T1000 (cell line): Measurements from ENCODE around the gene TMEM164.

Experiments used
- DNase-seq: peaks from one replicate; lab custom pipeline; 2025; ENCODE audit warnings: mixed read lengths; lab: John Stamatoyannopoulos, UW

Gene TMEM164

DNA sequence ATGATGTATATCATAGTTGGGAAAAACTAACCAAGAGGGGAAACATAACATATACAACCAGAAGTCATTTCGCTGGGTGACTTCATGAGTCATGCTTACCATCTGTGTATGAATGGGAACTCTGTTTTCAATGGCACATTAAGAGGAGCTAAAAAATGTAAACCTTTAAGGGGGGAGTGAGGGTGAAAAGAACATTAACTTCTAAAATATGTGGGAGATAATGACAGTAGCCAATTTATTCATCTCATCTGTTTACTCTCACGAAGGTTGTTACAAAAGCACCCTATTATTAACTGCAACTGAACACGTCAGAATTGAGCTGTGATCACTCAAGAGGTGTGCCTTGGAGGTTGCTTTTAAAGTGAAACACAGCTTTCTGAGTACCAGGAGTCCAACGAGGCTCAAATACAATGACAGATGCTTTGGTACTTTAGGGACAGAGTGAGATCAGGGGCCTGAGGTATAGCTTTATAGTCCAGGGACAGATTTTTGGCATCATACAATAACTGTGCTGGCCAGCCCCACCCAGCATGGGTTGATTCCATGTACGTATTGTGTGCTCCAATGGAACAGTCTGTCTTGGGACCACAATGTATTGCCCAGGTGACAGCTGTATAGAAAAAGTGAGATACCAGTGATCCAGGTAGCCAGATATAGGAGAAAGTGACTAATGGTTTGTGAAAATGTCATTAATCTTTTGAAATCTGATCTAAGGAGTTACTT lies 207.7 kb downstream of the TMEM164 start:
- no peak for DNase-seq

DNA sequence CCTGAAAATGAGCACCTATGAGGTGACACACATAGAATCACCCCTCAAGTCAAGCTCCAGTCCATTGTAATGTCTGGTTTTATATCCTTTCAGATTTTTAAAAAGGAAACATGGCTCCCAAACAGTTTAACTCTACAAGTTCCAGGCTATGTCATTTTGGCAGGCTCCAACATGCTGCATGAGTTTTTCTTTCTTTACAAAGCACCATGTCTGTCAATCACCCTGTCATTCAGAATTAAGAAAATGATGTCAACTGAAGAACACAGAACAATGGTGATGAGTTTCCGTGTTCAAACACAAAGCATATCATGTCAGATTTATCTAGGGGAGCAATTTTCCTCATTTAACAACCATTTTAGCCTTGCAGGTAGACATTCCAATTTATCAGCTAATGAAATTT lies 208.4 kb downstream of the TMEM164 start:
- DNase-seq: no peak

DNA sequence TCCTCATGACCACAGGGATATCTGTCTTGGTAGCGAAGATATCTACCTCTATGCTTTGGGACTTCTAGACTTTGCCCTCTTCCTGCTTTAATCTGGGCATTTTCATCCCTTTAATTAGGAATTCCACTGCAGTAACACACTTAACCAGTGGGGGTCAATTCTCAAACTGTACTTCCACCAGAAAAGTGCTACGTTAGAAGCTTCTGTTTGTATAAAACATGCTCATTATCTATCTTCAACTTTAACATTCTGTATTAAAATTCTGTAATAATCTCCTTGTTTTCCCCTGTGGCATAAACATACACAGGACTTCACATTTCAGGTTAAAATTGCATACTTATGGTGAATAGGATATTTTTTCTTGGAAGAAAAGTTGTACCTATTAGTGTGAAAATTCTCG lies 209.4 kb downstream of the TMEM164 start:
- DNase-seq: no peak

DNA sequence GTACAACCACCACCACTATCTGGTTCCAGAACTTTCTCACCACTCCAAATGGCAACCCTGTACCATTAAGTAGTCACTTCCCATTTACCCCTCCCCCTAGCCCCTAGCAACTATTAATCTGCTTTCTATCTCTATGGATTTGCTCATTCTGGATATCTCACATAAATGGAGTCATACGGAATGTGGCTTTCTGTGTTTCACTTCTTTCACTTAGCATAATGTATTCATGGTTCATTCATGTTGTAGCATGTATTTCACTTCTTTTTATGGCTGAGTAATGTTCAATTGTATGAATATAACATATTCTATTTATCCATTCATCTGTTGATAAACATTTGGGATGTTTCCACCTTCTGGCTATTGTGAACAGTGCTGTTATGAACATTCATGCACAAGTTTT lies 210.3 kb downstream of the TMEM164 start:
- DNase-seq: no peak

DNA sequence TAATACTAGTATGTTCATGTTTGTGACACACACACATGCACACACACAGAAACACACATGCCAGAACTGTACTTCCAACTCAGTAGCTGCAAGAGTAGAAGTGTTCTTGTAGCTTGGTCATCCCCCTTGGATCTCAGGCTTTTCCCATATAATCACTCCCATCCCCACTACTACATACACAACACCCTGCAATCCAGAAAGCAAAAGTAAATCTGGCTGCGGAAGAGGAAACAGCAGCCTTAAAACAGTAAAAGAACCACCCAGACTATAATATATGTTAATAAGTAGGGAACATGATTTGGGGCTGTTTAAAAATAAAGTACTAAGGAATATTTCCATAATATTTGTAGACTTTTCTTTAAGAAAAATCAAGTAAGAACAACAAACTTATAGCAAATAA lies 211.8 kb downstream of the TMEM164 start:
- DNase-seq: no peak

DNA sequence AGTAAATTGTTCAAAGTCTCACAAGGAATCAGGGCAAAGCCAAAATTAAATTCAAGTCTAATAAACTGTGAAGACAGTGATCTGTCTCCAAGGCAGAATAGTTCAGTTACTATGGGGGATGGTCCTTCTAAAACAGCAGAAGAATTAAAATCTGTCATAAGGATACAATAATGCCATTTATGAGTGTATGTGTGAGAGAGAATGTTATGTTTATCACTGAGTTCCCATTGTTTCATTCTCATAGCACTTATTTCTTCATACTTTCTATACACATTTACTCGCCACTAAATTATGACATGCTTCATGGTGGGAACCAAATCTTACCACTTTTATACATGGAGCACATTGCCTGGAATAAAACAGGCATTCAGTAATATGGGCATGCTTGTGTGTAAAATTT lies 212.5 kb downstream of the TMEM164 start:
- DNase-seq: no peak

DNA sequence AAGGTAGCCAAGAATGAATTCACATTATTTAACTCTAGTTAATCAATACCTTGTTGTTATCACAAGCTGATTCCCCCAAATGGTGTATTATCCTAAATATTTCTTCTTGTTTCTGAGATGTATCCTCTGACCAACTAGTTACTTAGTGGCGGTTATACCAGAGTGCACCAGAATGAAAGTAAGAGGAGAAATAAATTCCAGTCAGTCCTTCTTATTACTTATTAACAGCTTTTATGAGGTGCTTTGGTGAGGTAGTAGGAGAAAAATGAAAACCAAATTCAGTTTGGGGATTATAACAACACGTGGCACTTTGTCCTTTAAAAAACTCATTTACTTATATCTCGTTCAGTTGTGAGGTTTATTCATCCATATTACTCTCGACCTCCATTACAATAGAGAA lies 213.1 kb downstream of the TMEM164 start:
- DNase-seq: no peak

DNA sequence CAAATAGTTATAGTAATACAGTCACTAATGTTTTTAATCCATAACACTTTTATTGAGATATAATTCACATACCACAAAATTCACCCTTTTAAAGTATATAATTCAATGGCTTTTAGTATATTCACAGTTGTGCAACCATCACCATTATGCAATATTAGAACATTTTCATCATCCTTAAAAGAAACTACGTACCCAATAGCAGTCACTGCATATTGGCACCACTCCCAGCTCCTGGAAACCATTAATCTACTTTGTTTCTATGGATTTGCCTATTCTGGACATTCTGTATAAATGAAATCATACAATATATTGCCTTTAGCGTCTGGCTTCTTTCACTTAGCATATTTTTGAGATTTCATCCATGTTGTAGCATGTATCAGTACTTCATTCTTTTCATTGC lies 215.7 kb downstream of the TMEM164 start:
- DNase-seq: no peak

DNA sequence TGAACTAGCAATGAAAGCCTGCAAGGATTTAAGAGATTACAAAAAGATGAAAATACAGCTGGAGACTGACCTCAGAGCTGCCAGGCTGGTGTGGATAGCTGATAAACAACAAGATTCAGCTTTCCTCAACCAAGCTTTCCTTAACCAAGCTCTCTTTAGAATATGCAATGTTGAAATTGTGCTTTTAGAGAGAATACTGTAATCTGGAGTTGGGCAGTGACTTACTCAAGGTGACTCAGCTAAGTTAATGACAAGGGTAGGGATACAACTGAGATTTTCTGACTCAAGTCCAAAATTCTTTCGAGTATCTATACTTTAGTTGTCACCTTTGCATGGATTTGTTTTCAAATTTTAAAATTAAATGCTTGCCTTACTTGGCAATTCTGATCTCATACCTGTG lies 217.0 kb downstream of the TMEM164 start:
- no peak for DNase-seq

DNA sequence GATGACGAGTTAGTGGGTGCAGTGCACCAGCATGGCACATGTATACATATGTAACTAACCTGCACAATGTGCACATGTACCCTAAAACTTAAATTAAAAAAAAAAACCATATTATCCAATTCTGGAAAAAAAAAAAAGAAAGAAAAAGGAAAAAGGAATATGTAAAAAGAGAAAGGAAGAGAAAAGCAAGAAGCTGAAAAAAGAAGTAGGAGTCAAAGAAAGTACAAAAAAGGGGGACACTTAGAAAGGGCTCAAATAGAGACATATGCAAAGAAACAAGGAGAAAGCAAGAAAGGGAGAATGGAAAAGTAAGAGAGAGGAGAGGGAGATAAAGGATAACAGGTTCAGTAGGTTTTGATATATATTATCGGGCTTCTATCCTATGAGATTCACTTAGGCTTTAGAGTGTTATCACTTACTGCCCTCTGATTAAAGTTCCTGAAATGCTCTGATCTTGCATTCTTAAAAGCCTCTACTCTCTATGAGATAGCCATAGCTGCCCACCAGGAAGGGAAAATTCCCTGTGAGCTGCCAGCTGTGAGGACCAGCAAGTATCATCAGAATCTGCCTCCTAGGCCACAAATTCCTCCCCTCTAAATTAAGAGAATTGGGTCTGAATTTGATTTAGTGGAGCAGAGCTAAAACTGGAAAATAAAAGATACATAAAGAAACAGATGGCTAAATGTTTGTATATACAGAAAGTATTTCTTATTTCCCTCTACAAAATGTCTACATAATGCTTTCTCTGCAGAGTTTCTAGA lies 219.8 kb downstream of the TMEM164 start:
- no peak for DNase-seq

DNA sequence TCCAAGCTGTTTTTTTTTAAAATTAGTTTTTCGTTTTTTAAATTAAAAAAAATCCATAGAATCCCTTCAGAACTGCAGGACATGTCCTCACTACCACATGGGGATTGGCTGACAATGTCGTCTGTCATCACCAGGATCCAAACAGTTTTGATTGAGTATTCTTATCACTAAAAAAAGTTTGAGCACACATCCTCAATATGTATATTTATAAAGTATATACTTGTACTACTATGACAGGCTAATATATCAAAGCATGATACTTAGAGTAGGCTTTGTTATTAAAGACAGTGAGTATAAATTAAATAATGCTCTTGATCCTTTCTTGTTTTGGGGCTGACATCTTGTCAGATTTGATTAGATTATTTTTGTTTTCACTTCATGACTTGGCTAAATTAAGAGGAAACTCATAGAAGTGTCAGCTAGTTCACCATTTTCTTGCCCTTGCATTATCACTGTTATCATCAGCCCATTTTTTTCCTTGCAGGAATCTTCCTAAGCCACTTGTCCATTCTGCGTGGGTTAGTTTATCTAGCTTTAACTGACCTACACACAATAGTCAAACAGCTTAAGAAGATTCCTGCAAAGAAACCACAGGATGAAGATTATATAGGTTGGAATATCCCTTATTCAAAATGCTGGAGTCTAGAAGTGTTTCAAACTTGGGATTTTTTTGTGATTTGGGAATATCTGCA lies 222.2 kb downstream of the TMEM164 start:
- DNase-seq: no peak

DNA sequence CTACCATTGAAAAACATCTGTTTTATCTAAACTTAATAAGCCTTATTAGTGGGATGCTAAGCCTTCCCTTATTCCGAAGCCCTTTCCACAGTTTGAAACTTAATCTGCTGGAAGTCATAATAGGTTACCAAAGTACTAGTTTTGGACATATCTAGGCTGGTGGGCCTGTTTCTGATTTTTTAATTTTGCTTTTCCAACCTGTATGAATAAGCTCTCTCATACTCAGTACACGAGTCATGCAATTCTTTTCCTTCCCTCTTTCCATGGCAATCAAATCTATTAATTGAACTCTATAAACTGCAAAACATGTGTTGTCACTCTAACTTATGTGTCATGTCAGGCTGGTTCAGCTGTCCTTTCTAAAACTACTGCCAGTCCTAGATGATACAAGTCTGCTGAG lies 224.0 kb downstream of the TMEM164 start:
- no peak for DNase-seq
